Gastrocnemius medialis (tissue), 4 donors: Measurements from ENCODE around the gene SCAP. TPM values are rescaled to one million over a fixed set of nuclear protein-coding genes. Genes with fewer than 3 reads are reported as not detected.
A peak's percentile ranks its signal among the peaks of the same experiment; 100 is the strongest.

Source experiments
- ATAC-seq, 2 donors: fragments of 150-250 bp; one replicate each; pipeline ENCODE4 v1.9.1; 2016
- DNase-seq, 2 donors: peaks; one replicate each; pipeline ENCODE4 v3.0.0-alpha.2; 2019
- H3K27ac ChIP-seq, 4 donors: fragments of 200-600 bp; sonication (generic); 1 replicate in 1 of 4; 2 replicates in 3 of 4; pipeline ENCODE4 v1.5.1; 2016 to 2018; ENCODE audit warnings: mild to moderate bottlenecking in 2 of 4, moderate library complexity in 1 of 4
- H3K27me3 ChIP-seq, 3 donors: fragments of 200-600 bp; sonication (generic) in 2 of 3; 1 replicate in 1 of 3; 2 replicates in 2 of 3; pipeline versions ENCODE4 v1.5.1 to v1.6.0; 2016 to 2019; ENCODE audit warnings: mild to moderate bottlenecking in 1 of 3, moderate library complexity in 1 of 3
- H3K36me3 ChIP-seq, 2 donors: fragments of 200-600 bp; sonication (generic) in 1 of 2; one replicate each; pipeline ENCODE4 v1.5.1; 2017 to 2018
- H3K4me1 ChIP-seq, 2 donors: fragments of 200-600 bp; sonication (generic) in 1 of 2; one replicate each; pipeline ENCODE4 v1.5.1; 2016 to 2017; ENCODE audit warnings: mild to moderate bottlenecking in 2 of 2
- H3K4me3 ChIP-seq, 4 donors: fragments of 200-600 bp; sonication (generic) in 3 of 4; 1 replicate in 1 of 4; 2 replicates in 3 of 4; pipeline ENCODE4 v1.5.1; 2016 to 2019; ENCODE audit warnings: mild to moderate bottlenecking in 2 of 4
- H3K9me3 ChIP-seq, 3 donors: fragments of 200-600 bp; sonication (generic) in 2 of 3; 1 replicate in 1 of 3; 2 replicates in 2 of 3; pipeline ENCODE4 v1.5.1; 2016 to 2019
- POLR2A ChIP-seq, 2 donors: fragments of 450-650 bp; IDR thresholded peaks; one replicate each; pipeline ENCODE4 v1.6.1; 2017; ENCODE audit warnings: antibody characterized with exemption in 2 of 2, mild to moderate bottlenecking in 2 of 2, moderate library complexity in 2 of 2
- in situ Hi-C, 4 donors: fragments of 200-750 bp; cut with MboI; loops; one replicate each; pipeline versions ENCODE4 v1.15.0 to v1.8.0; 2017; ENCODE audit warnings: low sequenced_read_pairs in 4 of 4
- intact Hi-C: fragments of 100-400 bp; cut with DNase I; formaldehyde crosslinking; loops from one replicate; pipeline ENCODE4 v1.15.1; 2023; ENCODE audit warnings: low total_unique reads
- total RNA-seq, 4 donors: library from RNA; depleted of rRNA; stranded (reverse); fragments of >200 nt; gene quantifications; one replicate each; pipeline versions ENCODE4 v1.1.0 to v1.2.3, GENCODE V29; 2016
- TF ChIP-seq, protein P1 (sequence below), 5 experiments: fragments of 450-650 bp in 3 of 5; fragments of 200-600 bp in 2 of 5; sonication (generic) in 2 of 5; IDR thresholded peaks in 4 of 5; conservative IDR thresholded peaks in 1 of 5; 1 replicate in 4 of 5; 2 replicates in 1 of 5; pipeline ENCODE4 v1.5.1; 2016 to 2019; ENCODE audit warnings: antibody characterized with exemption in 5 of 5, mild to moderate bottlenecking in 3 of 5, moderate library complexity in 3 of 5

Gene SCAP
- total RNA-seq, 4 donors from 2014 or later = 38.2 to 48.1 (median 42.8) TPM

DNA sequence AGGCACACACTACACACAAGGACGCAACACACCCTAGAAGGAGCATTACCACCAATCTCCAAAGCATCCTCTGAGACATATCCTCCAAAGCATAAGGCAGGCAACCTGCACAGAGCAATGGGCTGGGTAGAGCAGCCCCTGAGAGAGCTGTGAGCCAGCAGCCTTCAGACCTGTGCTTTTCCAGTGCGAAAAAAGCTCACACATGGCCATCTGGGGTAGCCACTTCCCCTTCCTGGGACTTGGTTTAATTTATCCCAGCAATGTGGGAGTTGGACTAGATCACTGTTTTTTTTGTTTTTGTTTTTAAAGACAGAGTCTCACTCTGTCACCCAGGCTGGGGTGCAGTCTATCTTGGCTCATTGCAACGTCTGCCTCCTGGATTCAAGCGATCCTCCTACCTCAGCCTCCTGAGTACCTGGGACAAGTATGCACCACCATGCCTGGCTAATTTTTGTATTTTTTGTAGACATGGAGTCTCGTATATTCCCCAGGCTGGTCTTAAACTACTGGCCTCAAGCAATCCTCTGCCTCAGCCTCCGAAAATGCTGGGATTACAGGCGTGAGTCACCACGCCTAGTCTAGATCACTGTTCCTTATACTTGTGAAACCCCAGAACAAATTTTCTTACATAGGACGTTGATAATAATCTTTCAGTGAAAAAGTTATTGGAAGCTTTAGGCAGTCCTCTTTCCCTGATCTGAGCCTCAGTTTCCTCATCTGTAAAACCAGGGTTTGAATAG lies 76.0 kb downstream of the SCAP start:
- H3K27me3 ChIP-seq = no peaks in the 10 kb centered on the region
- TF ChIP-seq, protein P1, sequence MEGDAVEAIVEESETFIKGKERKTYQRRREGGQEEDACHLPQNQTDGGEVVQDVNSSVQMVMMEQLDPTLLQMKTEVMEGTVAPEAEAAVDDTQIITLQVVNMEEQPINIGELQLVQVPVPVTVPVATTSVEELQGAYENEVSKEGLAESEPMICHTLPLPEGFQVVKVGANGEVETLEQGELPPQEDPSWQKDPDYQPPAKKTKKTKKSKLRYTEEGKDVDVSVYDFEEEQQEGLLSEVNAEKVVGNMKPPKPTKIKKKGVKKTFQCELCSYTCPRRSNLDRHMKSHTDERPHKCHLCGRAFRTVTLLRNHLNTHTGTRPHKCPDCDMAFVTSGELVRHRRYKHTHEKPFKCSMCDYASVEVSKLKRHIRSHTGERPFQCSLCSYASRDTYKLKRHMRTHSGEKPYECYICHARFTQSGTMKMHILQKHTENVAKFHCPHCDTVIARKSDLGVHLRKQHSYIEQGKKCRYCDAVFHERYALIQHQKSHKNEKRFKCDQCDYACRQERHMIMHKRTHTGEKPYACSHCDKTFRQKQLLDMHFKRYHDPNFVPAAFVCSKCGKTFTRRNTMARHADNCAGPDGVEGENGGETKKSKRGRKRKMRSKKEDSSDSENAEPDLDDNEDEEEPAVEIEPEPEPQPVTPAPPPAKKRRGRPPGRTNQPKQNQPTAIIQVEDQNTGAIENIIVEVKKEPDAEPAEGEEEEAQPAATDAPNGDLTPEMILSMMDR (IDR thresholded peaks at IDR 0.05 in 4 of 5, conservative IDR thresholded peaks at IDR 0.05 in 1 of 5) = no peak
- TF ChIP-seq POLR2A (IDR thresholded peaks at IDR 0.05) = no peak
- no peak overlapping the region for H3K27ac ChIP-seq
- H3K36me3 ChIP-seq = peaks cover 0 to 31% of the 10 kb centered on the region in 2 donors
- H3K4me3 ChIP-seq = no peak overlapping the region
- DNase-seq = no peak
- no peaks in the 10 kb centered on the region for H3K9me3 ChIP-seq
- peaks cover 21 to 24% of the 10 kb centered on the region in 2 donors for H3K4me1 ChIP-seq
- intact Hi-C loops (no loop called here), in situ Hi-C loops (no loop called here)
- ATAC-seq = no peak

GRCh38 chr3:47399016-47399415 lies 76.7 kb downstream of the SCAP start:
- Histone ChIP-seq H3K4me1 (peaks cover 25 to 28% of the 10 kb centered on the region in 2 donors), H3K4me3 (no peak overlapping the region), H3K27ac (no peak overlapping the region), H3K36me3 (peaks cover 0 to 31% of the 10 kb centered on the region in 2 donors), H3K9me3 (no peaks in the 10 kb centered on the region), H3K27me3 (no peaks in the 10 kb centered on the region)
- in situ Hi-C loops = no loop called here
- intact Hi-C loops = no loop called here
- TF ChIP-seq, protein P1 (IDR thresholded peaks at IDR 0.05 in 4 of 5, conservative IDR thresholded peaks at IDR 0.05 in 1 of 5) = no peak
- no peak for TF ChIP-seq POLR2A (IDR thresholded peaks at IDR 0.05)
- ATAC-seq (no peak), DNase-seq (no peak)

DNA sequence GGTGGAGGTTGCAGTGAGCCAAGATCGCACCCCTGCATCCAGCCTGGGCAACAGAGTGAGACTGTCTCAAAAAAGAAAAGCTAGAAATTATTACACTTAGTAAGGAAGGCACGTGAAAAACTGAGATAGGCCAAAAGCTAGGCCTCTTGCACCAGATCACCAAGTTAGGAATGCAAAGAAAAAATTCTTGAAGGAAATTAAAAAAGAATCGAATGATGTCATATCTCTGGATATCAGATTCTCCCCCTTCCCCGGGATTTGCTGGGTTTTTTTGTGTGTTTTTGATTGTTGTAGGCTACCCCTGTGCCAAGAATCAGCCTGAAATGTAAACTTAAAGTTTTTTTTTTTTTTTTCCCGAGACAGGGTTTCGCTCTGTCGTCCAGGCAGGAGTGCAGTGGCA lies 77.5 kb downstream of the SCAP start:
- DNase-seq (no peak), ATAC-seq (no peak)
- peaks cover 33 to 36% of the 10 kb centered on the region in 2 donors for H3K4me1 ChIP-seq
- H3K9me3 ChIP-seq = no peaks in the 10 kb centered on the region
- H3K36me3 ChIP-seq = peaks cover 0 to 31% of the 10 kb centered on the region in 2 donors
- no peaks in the 10 kb centered on the region for H3K27me3 ChIP-seq
- no peak overlapping the region for H3K27ac ChIP-seq
- TF ChIP-seq POLR2A (IDR thresholded peaks at IDR 0.05) = no peak
- TF ChIP-seq, protein P1 (IDR thresholded peaks at IDR 0.05 in 4 of 5, conservative IDR thresholded peaks at IDR 0.05 in 1 of 5) = no peak
- no peak overlapping the region for H3K4me3 ChIP-seq
- in situ Hi-C loops (no loop called here), intact Hi-C loops (no loop called here)

DNA sequence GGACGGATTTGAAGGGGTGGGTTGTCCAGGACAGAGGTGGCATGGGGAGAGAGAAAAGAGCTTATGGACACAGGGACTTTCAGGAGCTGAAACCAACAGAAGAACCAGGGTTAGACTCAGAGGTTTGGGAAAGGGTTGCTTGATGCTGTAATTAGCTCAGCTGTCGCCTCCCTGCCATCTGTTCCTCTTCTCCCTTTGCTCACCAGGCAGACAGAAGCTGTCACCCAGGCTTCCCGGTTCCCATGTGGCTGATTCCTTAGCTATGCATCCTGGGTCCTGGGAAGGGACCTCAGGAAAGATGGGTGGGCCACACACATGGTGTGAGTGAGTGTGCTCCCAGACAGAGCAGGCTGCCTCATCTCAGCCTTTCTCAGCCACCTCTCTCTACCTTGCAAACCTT lies 80.9 kb downstream of the SCAP start:
- intact Hi-C loops (no loop called here), in situ Hi-C loops (no loop called here)
- DNase-seq = no peak
- TF ChIP-seq, protein P1 (IDR thresholded peaks at IDR 0.05 in 4 of 5, conservative IDR thresholded peaks at IDR 0.05 in 1 of 5) = no peak
- TF ChIP-seq POLR2A (IDR thresholded peaks at IDR 0.05) = no peak
- peak overlapping the region; percentile 32 to 78 (median 73) for H3K27ac ChIP-seq
- no peaks in the 10 kb centered on the region for H3K27me3 ChIP-seq
- H3K36me3 ChIP-seq = peaks cover 0 to 30% of the 10 kb centered on the region in 2 donors
- peaks cover 34 to 36% of the 10 kb centered on the region in 2 donors for H3K4me1 ChIP-seq
- ATAC-seq = peak in 1 of 2 donors; percentile 68
- no peaks in the 10 kb centered on the region for H3K9me3 ChIP-seq
- H3K4me3 ChIP-seq = no peak overlapping the region
